GM21515 (cell line): ENCODE measurements around the gene ERICH2.

ENCODE experiments used
- ATAC-seq: cut with Tn5 transposase; IDR thresholded peaks from one replicate; pipeline ENCODE4 v1.9.1; 2021; ENCODE audit not compliant: unreplicated experiment

ERICH2 gene

GRCh38 chr2:170816504-170817092 is 46.4 kb downstream of the ERICH2 start, which contains the start of gene GAD1:
GAD1 (plus strand) TSS chr2:170816887; CDS start chr2:170818592, 1,705 bp downstream.
- ATAC-seq, result no peak

- ATAC-seq, result no peak
Measured at GRCh38 chr2:170817093-170818035, 47.2 kb downstream of the ERICH2 start.

GRCh38 chr2:170818036-170818751 is 48.0 kb downstream of the ERICH2 start:
- ATAC-seq, result no peak

GRCh38 chr2:170818752-170819470 is 48.7 kb downstream of the ERICH2 start:
- ATAC-seq, result no peak

GRCh38 chr2:170819680-170820664 is 49.8 kb downstream of the ERICH2 start:
- no peak for ATAC-seq

- no peak for ATAC-seq
Measured at GRCh38 chr2:170820757-170821530, 50.8 kb downstream of the ERICH2 start.

GRCh38 chr2:170821531-170822289 is 51.5 kb downstream of the ERICH2 start:
- no peak for ATAC-seq

GRCh38 chr2:170822290-170823087 is 52.3 kb downstream of the ERICH2 start:
- no peak for ATAC-seq

GRCh38 chr2:170823088-170823897 is 53.1 kb downstream of the ERICH2 start:
- no peak for ATAC-seq

- no peak for ATAC-seq
Measured at GRCh38 chr2:170823898-170824215, 53.7 kb downstream of the ERICH2 start.

GRCh38 chr2:170824526-170825015 is 54.4 kb downstream of the ERICH2 start:
- no peak for ATAC-seq

- no peak for ATAC-seq
Measured at GRCh38 chr2:170827841-170828532, 57.8 kb downstream of the ERICH2 start.

GRCh38 chr2:170828533-170828916 is 58.3 kb downstream of the ERICH2 start:
- no peak for ATAC-seq

- no peak for ATAC-seq
Measured at GRCh38 chr2:170829036-170829435, 58.9 kb downstream of the ERICH2 start.

GRCh38 chr2:170830166-170830565 is 60.0 kb downstream of the ERICH2 start:
- no peak for ATAC-seq

GRCh38 chr2:170831115-170831514 is 60.9 kb downstream of the ERICH2 start:
- no peak for ATAC-seq
